Right cardiac atrium (tissue), 5 donors: Measurements from ENCODE around the gene VPS35L. TPM values are rescaled to one million over a fixed set of nuclear protein-coding genes. Genes with fewer than 3 reads are reported as not detected.
"Not testable (repeated sequence)": the region's sequence is repeated elsewhere in the genome, so short reads cannot be mapped to it uniquely, and the experiment has no call there.

Experiments used
- ATAC-seq, 2 donors: fragments of 200-7000 bp; cut with Tn5 transposase; one replicate each; pipeline versions ENCODE4 v1.8.0 to v1.9.1; 2020; ENCODE audit warnings: moderate library complexity in 2 of 2, mild to moderate bottlenecking in 1 of 2
- DNase-seq, 3 donors: peaks; one replicate each; pipeline ENCODE4 v3.0.0-alpha.2; 2020
- H3K27ac ChIP-seq: one replicate; pipeline ENCODE4 v1.5.1; 2013; ENCODE audit warnings: mild to moderate bottlenecking, low read length, control low read depth, moderate library complexity
- H3K27me3 ChIP-seq: one replicate; pipeline ENCODE4 v1.6.1; 2013; ENCODE audit not compliant: control insufficient read depth, insufficient read depth
- H3K4me1 ChIP-seq: one replicate; pipeline ENCODE4 v1.6.1; 2013; ENCODE audit warnings: low read length; ENCODE audit not compliant: control insufficient read depth, insufficient read depth
- H3K4me3 ChIP-seq: one replicate; pipeline ENCODE4 v1.5.1; 2013; ENCODE audit warnings: low read length, control low read depth
- H3K9me3 ChIP-seq: one replicate; pipeline ENCODE4 v1.6.1; 2013; ENCODE audit warnings: low read length; ENCODE audit not compliant: control insufficient read depth
- WGBS: extraction: QIAGEN DNeasy Blood & Tissue Kit; methylation state at CpG from one replicate; pipeline ENCODE4 v1.1.7; 2013; 5-methylcytosine and 5-hydroxymethylcytosine counted together
- intact Hi-C, 4 donors: fragments of 100-400 bp; cut with DNase I; formaldehyde crosslinking; loops; one replicate each; pipeline versions ENCODE4 v1.11.0 to v1.14.0; 2022 to 2023
- polyA plus RNA-seq: library from polyadenylated mRNA; stranded (reverse); fragments of 200-250 nt; gene quantifications from one replicate; pipeline ENCODE4 v1.2.3, GENCODE V29; 2013
- total RNA-seq, 4 donors: library from RNA; stranded (reverse); fragmentation: NEBNext Ultra II Directional; extraction: Animal tissue kit (Norgen Biotek cat#: 25700); gene quantifications; one replicate each; pipeline ENCODE4 v1.2.1, GENCODE V29; 2021
- donor health status: healthy with polysubstance abuse.
- donor health status: DM: no; HTN: yes; CAD: no.
- donor health status: DM: no; HTN: no; CAD: no.
- donor health status: DM: no; HTN: yes; CAD: no; lungs with severe emphysema.
- donor health status: DM: yes; HTN: yes; CAD: no.

The VPS35L gene
- total and polyA plus RNA-seq, 5 donors: 19.8 to 40.1 (median 33.1) TPM

DNA sequence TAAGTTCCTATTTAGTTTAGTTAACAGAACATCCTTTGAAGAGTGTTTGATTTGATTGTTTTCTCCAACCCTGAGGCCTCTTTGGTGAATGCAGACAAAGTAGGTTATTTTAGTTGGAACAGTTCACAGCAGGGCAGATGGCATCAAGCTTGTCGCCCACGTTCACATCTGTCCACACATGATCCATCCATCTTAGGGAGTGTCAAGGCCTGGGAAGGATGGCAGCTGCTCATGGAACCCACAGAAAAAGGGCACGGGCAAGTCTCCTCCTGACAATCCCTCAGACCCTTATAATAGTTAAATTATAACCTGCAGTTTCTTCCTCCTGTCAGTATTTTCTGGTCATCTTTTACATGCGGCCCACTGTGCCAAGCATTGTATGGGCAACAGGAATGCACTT lies 102.3 kb downstream of the VPS35L start:
- no peak overlapping the region for H3K4me3 ChIP-seq
- DNase-seq: no peak
- intact Hi-C loops: no loop called here
- H3K27me3 ChIP-seq: no peaks in the 10 kb centered on the region
- no peak for ATAC-seq
- WGBS: 92% methylated on average over 4 of the region's 4 CpGs
- H3K4me1 ChIP-seq: no peaks in the 10 kb centered on the region
- no peaks in the 10 kb centered on the region for H3K9me3 ChIP-seq
- H3K27ac ChIP-seq: no peak overlapping the region

DNA sequence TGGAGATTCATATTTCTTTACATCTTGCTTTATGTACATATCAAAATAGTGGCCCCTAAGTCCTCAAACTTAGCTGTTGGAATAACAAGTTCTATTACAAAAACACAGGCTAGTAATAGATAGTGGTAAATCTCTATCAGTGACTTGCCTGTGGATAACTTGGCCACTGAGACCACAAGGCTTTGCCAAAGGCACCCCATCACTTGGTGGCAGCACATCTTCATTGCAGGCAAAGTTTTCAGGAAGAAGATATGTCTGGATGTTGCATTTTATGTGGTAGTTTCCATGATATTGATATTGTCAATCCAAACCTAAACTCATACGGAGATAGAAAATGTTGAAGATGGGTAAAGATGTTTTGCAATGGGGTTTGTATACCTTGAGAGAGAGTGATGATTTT lies 104.1 kb downstream of the VPS35L start:
- 95% methylated on average over 1 of the region's 1 CpG for WGBS
- intact Hi-C loops: no loop called here
- ATAC-seq: no peak
- no peak for DNase-seq
- H3K4me3 ChIP-seq: no peak overlapping the region
- H3K27me3 ChIP-seq: no peaks in the 10 kb centered on the region
- H3K4me1 ChIP-seq: no peaks in the 10 kb centered on the region
- no peaks in the 10 kb centered on the region for H3K9me3 ChIP-seq
- no peak overlapping the region for H3K27ac ChIP-seq

DNA sequence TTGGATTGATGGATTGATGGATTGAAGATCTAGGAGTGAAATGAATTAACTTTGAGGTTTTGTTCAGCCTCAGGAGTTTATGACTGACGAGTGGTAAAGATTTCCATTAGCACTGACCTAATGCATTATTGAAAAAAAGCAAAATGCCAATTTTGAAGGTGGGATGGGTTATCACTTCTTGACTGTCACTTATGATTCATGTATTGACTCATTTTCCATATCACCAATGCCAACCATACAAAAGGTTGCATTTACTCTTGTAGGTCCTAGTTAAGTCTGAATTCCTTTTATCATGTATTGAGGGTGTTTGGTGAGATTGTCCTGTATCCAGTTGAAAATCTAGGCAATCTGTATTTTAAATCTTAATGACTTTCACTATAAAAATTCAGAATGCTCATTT lies 104.9 kb downstream of the VPS35L start:
- Histone ChIP-seq H3K27me3 (no peaks in the 10 kb centered on the region), H3K4me1 (no peaks in the 10 kb centered on the region), H3K4me3 (no peak overlapping the region), H3K9me3 (no peaks in the 10 kb centered on the region), H3K27ac (no peak overlapping the region)
- DNase-seq (no peak), ATAC-seq (no peak)
- WGBS: 91% methylated on average over 1 of the region's 1 CpG
- intact Hi-C loops: loop anchor here in 1 of 4 donors (5.0 kb wide), 1 partner anchor 217 kb away; no protein-coding TSS in a partner anchor

DNA sequence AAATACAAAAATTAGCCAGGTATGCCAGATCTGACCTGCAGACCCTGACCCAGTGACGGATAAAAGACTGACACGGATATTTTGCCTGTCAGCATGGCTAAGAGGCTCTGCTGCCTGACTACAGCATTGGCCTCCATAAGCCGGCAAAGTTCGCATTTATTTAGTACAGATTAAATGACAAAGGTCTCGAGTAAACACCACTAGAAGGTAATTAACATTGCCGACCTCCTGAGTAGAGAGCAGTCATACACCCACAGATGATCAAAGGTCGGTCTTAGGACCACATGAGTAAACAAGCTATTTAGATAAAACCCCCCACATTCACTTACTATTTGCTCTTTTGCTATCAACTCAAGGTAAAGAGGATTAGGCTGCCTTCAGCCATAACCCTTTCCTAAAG lies 106.8 kb downstream of the VPS35L start:
- no peak overlapping the region for H3K4me3 ChIP-seq
- WGBS: 92% methylated on average over 7 of the region's 7 CpGs
- DNase-seq (no peak), ATAC-seq (no peak)
- intact Hi-C loops: loop anchor here in 1 of 4 donors (5.0 kb wide), 1 partner anchor 215 kb away; no protein-coding TSS in a partner anchor
- H3K9me3 ChIP-seq: no peaks in the 10 kb centered on the region
- no peak overlapping the region for H3K27ac ChIP-seq
- H3K27me3 ChIP-seq: no peaks in the 10 kb centered on the region
- H3K4me1 ChIP-seq: no peaks in the 10 kb centered on the region

DNA sequence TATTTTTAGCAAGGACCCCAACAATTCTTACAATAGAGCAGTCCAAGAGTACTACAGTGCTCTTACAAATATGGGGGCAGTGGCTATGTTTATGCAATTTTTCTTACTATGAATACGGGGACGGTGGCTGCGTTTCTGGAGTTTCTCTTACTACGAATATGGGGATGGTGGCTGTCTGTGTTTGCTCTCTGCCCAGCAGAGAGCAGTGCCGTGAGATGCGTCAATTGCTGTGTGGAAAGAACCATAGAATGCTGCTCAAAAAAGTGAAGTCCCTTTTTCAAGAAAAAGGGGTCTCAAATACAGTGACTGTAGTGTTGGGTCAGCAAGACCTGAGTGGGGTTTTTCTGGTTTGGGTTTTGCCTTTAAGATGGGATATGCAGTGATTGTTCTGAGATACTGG lies 108.7 kb downstream of the VPS35L start:
- no peak for ATAC-seq
- Histone ChIP-seq H3K4me1 (no peaks in the 10 kb centered on the region), H3K4me3 (no peak overlapping the region), H3K27ac (no peak overlapping the region), H3K27me3 (no peaks in the 10 kb centered on the region), H3K9me3 (no peaks in the 10 kb centered on the region)
- WGBS: 95% methylated on average over 6 of the region's 6 CpGs
- DNase-seq: no peak
- intact Hi-C loops: loop anchor here in 1 of 4 donors (5.0 kb wide), 1 partner anchor 213 kb away; no protein-coding TSS in a partner anchor

DNA sequence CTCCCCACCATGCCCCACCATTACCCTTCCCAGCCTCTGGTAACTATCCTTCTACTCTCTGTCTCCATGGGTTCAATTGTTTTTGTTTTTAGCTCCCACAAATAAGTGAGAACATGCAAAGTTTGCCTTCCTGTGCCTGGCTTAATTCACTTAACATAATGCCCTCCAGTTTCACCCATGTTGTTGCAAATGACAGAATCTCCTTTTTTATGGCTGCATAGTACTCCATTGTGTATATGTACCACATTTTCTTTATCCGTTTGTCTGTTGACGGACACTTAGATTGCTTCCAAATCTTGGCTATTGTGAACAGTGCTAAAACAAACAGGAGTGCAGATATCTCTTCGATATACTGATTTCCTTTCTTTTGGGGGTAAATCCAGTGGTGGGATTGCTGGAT lies 109.8 kb downstream of the VPS35L start:
- H3K27ac ChIP-seq, H3K27me3 ChIP-seq, DNase-seq, H3K9me3 ChIP-seq, ATAC-seq, H3K4me1 ChIP-seq, intact Hi-C loops, H3K4me3 ChIP-seq: not testable (repeated sequence)
- WGBS: 97% methylated on average over 3 of the region's 3 CpGs

DNA sequence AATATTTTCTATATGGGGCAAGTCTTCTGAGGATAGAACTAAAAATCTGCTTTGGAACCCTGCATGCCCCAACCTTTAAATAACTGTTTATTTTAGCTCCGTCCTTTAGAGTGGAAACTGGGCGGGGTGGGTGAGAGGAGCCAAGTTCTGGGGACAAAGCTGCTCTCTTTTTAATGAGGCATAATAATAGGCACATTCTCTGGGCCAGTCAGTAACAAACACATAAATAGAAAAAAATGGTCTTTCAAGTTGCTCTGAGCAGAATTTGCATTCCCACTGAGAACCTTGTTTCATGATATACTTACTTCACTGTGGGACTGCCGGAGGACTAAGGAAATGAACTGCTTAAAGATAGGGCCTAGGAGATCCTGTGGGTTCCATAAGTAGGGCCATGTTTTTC lies 111.0 kb downstream of the VPS35L start:
- DNase-seq (peak; percentile 41 to 78 (median 71)), ATAC-seq (peak; percentile 83 to 89)
- H3K27ac ChIP-seq: no peak overlapping the region
- WGBS: 29% methylated on average over 3 of the region's 3 CpGs
- H3K27me3 ChIP-seq: no peaks in the 10 kb centered on the region
- no peak overlapping the region for H3K4me3 ChIP-seq
- no peaks in the 10 kb centered on the region for H3K4me1 ChIP-seq
- intact Hi-C loops: no loop called here
- no peaks in the 10 kb centered on the region for H3K9me3 ChIP-seq

DNA sequence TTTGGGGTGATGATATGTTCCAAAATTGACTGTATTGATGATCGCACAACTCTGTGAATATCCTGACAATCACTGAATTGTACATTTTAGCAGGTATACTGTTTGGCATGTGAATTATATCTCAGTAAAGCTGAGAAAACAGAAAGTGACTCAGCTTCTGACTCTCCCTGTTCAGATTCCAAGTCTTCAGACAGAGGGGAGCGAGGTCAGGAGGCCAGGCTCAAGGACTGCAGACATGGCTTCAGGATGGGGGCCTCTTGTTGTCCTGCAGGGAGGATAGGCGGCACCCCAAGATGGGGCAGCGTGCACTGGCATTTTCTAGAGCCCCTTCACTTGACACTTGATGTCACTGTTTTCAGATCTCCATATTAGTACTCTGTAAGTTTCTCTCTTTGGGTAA lies 116.9 kb downstream of the VPS35L start:
- no peak for ATAC-seq
- DNase-seq: no peak
- no peaks in the 10 kb centered on the region for H3K27me3 ChIP-seq
- 96% methylated on average over 4 of the region's 4 CpGs for WGBS
- intact Hi-C loops: no loop called here
- H3K4me1 ChIP-seq: no peaks in the 10 kb centered on the region
- H3K27ac ChIP-seq: no peak overlapping the region
- H3K9me3 ChIP-seq: no peaks in the 10 kb centered on the region
- H3K4me3 ChIP-seq: no peak overlapping the region

DNA sequence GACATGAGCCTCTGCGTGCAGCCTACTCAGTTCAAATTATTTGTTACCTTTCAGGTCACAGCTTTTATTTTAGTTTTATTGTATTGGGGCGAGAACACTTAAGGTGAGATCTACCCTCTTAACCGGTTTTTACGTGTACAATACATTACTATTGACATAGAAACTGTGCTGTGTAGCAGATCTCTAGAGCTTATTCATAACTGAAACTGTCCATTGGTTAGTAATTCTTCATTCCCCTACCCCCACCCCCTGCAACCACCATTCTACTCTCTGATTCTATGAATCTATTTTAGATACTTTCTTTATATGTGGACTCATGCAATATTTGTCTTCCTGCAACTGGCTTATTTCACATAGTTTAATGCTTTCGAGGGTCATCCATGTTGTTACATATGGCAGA lies 119.0 kb downstream of the VPS35L start:
- Histone ChIP-seq H3K4me3 (no peak overlapping the region), H3K27me3 (no peaks in the 10 kb centered on the region), H3K9me3 (no peaks in the 10 kb centered on the region), H3K27ac (no peak overlapping the region), H3K4me1 (no peaks in the 10 kb centered on the region)
- intact Hi-C loops: no loop called here
- DNase-seq (no peak), ATAC-seq (no peak)
- WGBS: 96% methylated on average over 5 of the region's 5 CpGs

DNA sequence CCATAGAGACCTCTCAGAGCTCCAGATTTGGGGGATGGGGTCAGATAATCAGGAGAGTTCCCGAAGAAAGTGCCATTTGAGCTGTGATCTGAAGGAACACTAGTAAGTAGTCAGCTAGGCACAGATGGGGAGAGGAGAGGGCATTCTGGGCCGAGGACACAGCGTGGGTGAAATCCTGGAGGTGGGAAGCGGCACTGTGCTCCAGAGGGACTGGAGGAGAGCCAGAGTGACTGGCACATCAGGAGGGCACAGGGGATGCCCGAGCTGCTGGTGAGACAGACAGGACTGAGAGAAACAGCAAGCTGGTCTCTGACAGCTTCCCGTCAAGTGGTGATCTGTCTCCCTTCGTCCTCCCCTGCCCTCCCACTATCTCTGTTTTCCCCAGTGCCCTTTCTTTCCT lies 121.9 kb downstream of the VPS35L start:
- peak overlapping the region; percentile 17 for H3K27ac ChIP-seq
- intact Hi-C loops: no loop called here
- 64% methylated on average over 7 of the region's 7 CpGs for WGBS
- H3K9me3 ChIP-seq: no peaks in the 10 kb centered on the region
- peak in 1 of 3 donors; percentile 74 for DNase-seq
- no peaks in the 10 kb centered on the region for H3K4me1 ChIP-seq
- ATAC-seq: peak; percentile 77 to 86
- H3K27me3 ChIP-seq: no peaks in the 10 kb centered on the region
- H3K4me3 ChIP-seq: no peak overlapping the region

DNA sequence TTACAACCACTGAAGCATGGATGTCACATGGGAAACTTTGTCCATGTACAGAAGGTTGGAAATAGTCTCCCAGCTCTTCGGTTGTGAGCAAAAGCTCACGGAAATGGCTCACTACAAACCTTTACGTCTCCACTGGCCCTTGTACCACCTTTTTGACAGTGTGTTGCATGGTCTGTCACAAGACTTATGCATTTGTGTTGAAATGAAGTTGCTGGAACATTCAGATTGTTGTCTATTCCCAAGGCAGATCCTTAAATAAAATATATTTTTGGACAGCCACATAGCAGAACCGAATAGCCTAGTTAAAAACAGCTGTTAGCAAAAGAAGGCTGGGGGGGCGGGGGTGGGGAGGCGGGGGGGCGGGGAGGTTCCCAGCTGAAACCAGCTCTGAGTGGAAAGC lies 123.3 kb downstream of the VPS35L start:
- 78% methylated on average over 7 of the region's 7 CpGs for WGBS
- ATAC-seq (no peak), DNase-seq (no peak)
- H3K27me3 ChIP-seq: no peaks in the 10 kb centered on the region
- intact Hi-C loops: no loop called here
- no peak overlapping the region for H3K27ac ChIP-seq
- H3K4me1 ChIP-seq: no peaks in the 10 kb centered on the region
- H3K9me3 ChIP-seq: no peaks in the 10 kb centered on the region
- no peak overlapping the region for H3K4me3 ChIP-seq

DNA sequence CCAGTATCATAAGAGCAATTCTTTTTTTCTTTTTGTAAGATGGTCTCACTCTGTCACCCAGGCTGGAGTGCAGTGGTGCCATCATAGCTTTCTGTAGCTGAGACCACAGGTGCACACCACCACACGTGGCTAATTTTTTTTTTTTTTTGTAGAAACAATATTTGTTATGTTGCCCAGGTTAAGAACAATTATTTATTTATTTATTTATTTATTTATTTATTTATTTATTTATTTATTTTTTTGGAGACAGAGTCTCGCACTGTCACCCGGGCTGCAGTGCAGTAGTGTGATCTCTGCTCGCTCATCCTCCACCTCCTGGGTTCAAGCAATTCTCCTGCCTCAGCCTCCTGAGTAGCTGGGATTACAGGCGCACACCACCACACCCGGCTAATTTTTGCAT lies 123.8 kb downstream of the VPS35L start:
- DNase-seq, ATAC-seq, H3K9me3 ChIP-seq, H3K4me1 ChIP-seq, H3K27ac ChIP-seq, intact Hi-C loops, H3K27me3 ChIP-seq, H3K4me3 ChIP-seq: not testable (repeated sequence)
- WGBS: 94% methylated on average over 6 of the region's 6 CpGs
